ENCODE measurements around the gene ASIC5. TPM values are rescaled to one million over a fixed set of nuclear protein-coding genes. Genes with fewer than 3 reads are reported as not detected.

ASIC5 gene
- total RNA-seq, 6 experiments from 2014 or later: not detected

- Histone ChIP-seq H3K27ac (peak overlapping the region; percentile 11 to 85 (median 75)), H3K27me3 (no peaks in the 10 kb centered on the region), H3K9me3 (no peaks in the 10 kb centered on the region), H3K4me3 (no peak overlapping the region), H3K4me1 (peaks cover 0 to 71% (median 23%) of the 10 kb centered on the region in 4 donors), H3K36me3 (no peaks in the 10 kb centered on the region)
- 42% methylated on average over 1 of the region's 1 CpG for WGBS (ENCODE audit: insufficient coverage, low coverage, low lambda C conversion rate, missing lambda C conversion rate)
- no peak for ATAC-seq
- DNase-seq: no peak
- intact Hi-C loops (cut with DNase I): no loop called here
- no peak for TF ChIP-seq CTCF (IDR thresholded peaks at IDR 0.05)
- TF ChIP-seq POLR2A (IDR thresholded peaks at IDR 0.05): no peak
Measured at GRCh38 chr4:155887045-155887444, 21.0 kb upstream of the ASIC5 start.

DNA sequence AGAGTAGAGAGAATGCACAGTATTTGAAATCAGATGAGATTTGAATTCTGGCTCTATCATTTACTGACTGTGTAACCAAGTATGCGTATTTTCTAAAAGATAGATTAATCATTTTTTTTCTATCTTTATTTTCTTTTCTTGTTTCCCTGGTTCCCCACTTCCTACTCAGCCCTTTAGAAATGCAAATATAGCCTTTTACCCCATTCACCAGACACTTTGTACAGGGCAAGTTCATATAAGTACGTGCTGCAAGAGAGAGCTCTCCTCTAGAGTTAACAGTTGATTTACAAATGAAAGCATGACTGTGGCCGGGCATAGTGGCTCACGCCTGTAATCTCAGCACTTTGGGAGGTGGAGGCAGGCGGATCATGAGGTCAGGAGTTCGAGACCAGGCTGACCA is 19.6 kb upstream of the ASIC5 start:
- 11% methylated on average over 4 of the region's 6 CpGs for WGBS (ENCODE audit: insufficient coverage, low coverage, low lambda C conversion rate, missing lambda C conversion rate)
- Histone ChIP-seq H3K4me3 (peak overlapping the region in 2 of 3 donors; percentile 2 to 9), H3K27ac (peak overlapping the region; percentile 39 to 85 (median 75)), H3K9me3 (no peaks in the 10 kb centered on the region), H3K4me1 (peaks cover 0 to 80% (median 27%) of the 10 kb centered on the region in 4 donors), H3K27me3 (no peaks in the 10 kb centered on the region), H3K36me3 (no peaks in the 10 kb centered on the region)
- ATAC-seq: peak; percentile 38 to 58 (median 53)
- TF ChIP-seq CTCF (IDR thresholded peaks at IDR 0.05) (no peak), POLR2A (IDR thresholded peaks at IDR 0.05) (no peak)
- intact Hi-C loops (cut with DNase I): no loop called here
- no peak for DNase-seq

DNA sequence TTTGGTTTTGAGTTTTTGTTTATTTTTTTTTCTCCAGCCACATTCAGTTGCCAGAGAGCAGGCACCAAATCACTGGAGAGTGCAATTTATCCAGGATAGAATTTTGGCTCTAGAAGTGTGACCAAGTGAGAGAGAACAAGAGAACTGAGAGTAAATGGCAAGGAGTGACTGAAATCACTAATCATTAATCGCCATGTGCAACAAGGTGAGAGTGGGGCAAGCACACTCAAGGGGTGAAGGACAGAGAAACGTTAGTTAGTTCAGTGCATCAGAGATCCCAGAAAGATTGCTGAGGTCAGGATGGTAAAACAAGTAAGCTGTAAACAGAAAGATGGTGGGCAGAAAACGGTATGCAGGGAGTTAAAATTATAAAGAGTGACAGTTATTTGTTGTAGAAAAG is 17.8 kb upstream of the ASIC5 start:
- 21% methylated on average over 3 of the region's 3 CpGs for WGBS (ENCODE audit: insufficient coverage, low coverage, low lambda C conversion rate, missing lambda C conversion rate)
- Histone ChIP-seq H3K27me3 (no peaks in the 10 kb centered on the region), H3K4me1 (peaks cover 0 to 74% (median 24%) of the 10 kb centered on the region in 4 donors), H3K9me3 (no peaks in the 10 kb centered on the region), H3K4me3 (no peak overlapping the region), H3K27ac (peak overlapping the region; percentile 54 to 85 (median 75)), H3K36me3 (no peaks in the 10 kb centered on the region)
- DNase-seq: peak in 1 of 3 donors; percentile 65
- intact Hi-C loops (cut with DNase I): no loop called here
- TF ChIP-seq CTCF (IDR thresholded peaks at IDR 0.05): no peak
- no peak for TF ChIP-seq POLR2A (IDR thresholded peaks at IDR 0.05)
- peak; percentile 57 to 71 (median 66) for ATAC-seq

DNA sequence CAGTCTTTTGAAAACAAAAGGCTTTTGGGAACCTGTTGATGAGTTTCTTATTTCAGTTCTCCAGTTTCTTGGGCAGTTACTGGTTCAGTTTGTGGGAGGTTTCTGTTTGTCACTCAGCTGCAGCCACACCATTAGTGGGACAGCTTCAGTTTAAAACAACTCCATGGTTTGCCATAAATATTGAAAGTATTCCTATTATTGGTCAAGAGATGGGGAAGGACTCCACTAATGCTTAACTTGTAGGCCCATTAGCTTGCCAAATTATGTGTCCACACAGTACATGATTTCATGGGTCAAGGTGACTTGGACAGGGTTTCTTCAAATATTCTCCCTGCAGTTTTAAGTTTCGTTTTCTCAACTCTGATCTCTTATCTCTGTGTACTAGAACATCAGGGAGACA is 15.5 kb upstream of the ASIC5 start:
- no peaks in the 10 kb centered on the region for H3K9me3 ChIP-seq
- peak in 1 of 3 donors; percentile 53 for DNase-seq
- H3K4me1 ChIP-seq: peaks cover 0 to 57% (median 19%) of the 10 kb centered on the region in 4 donors
- intact Hi-C loops (cut with DNase I): no loop called here
- peak; percentile 71 to 84 (median 78) for ATAC-seq
- H3K36me3 ChIP-seq: no peaks in the 10 kb centered on the region
- WGBS (ENCODE audit: insufficient coverage, low coverage, low lambda C conversion rate, missing lambda C conversion rate): 15% methylated on average over 1 of the region's 1 CpG
- H3K27ac ChIP-seq: peak overlapping the region; percentile 69 to 85 (median 75)
- H3K27me3 ChIP-seq: no peaks in the 10 kb centered on the region
- peak; percentile 42 for TF ChIP-seq POLR2A (IDR thresholded peaks at IDR 0.05)
- no peak for TF ChIP-seq CTCF (IDR thresholded peaks at IDR 0.05)
- H3K4me3 ChIP-seq: peak overlapping the region in 1 of 3 donors; percentile 19

GRCh38 chr4:155879767-155880166 is 13.7 kb upstream of the ASIC5 start:
- H3K27ac ChIP-seq: peak overlapping the region in 2 of 3 donors; percentile 16 to 25
- no peak for DNase-seq
- H3K4me3 ChIP-seq: no peak overlapping the region
- H3K27me3 ChIP-seq: no peaks in the 10 kb centered on the region
- no peak for TF ChIP-seq POLR2A (IDR thresholded peaks at IDR 0.05)
- no peak for TF ChIP-seq CTCF (IDR thresholded peaks at IDR 0.05)
- intact Hi-C loops (cut with DNase I): no loop called here
- no peaks in the 10 kb centered on the region for H3K36me3 ChIP-seq
- H3K9me3 ChIP-seq: peaks cover 0 to 7% (median 0%) of the 10 kb centered on the region in 4 donors
- ATAC-seq: no peak
- peaks cover 0 to 42% (median 15%) of the 10 kb centered on the region in 4 donors for H3K4me1 ChIP-seq
